Right atrium auricular region (tissue), 2 donors: ENCODE measurements around the gene PTPRD. TPM values are rescaled to one million over a fixed set of nuclear protein-coding genes. Genes with fewer than 3 reads are reported as not detected.

ENCODE experiments used
- DNase-seq: peaks from one replicate; pipeline ENCODE4 v3.0.0-alpha.2; 2019; ENCODE audit warnings: low spot score
- H3K27ac ChIP-seq, 2 donors: fragments of 200-600 bp; sonication (generic); 1 replicate in 1 of 2; 2 replicates in 1 of 2; pipeline ENCODE4 v1.5.1; 2016 to 2019
- H3K27me3 ChIP-seq, 2 donors: fragments of 200-600 bp; sonication (generic); one replicate each; pipeline versions ENCODE4 v1.5.1 to v1.6.0; 2017 to 2019
- H3K36me3 ChIP-seq: fragments of 200-600 bp; sonication (generic); one replicate; pipeline ENCODE4 v1.5.1; 2016
- H3K4me1 ChIP-seq, 2 donors: fragments of 200-600 bp; sonication (generic); one replicate each; pipeline versions ENCODE4 v1.5.1 to v1.6.0; 2017 to 2019
- H3K4me3 ChIP-seq, 2 donors: fragments of 200-600 bp; sonication (generic); 1 replicate in 1 of 2; 2 replicates in 1 of 2; pipeline ENCODE4 v1.5.1; 2017 to 2019; ENCODE audit warnings: mild to moderate bottlenecking in 1 of 2, moderate library complexity in 1 of 2
- H3K9me3 ChIP-seq, 2 donors: fragments of 200-600 bp; sonication (generic); one replicate each; pipeline ENCODE4 v1.5.1; 2019
- total RNA-seq, 2 donors: library from RNA; depleted of rRNA; stranded (reverse); fragments of >200 nt; gene quantifications; one replicate each; pipeline ENCODE4 v1.1.0, GENCODE V29; 2016
- TF ChIP-seq, protein P1 (sequence below), 2 donors: fragments of 200-600 bp; sonication (generic); IDR thresholded peaks; one replicate each; pipeline ENCODE4 v1.5.1; 2019; ENCODE audit warnings: antibody characterized with exemption in 2 of 2

PTPRD gene
- total RNA-seq, 2 donors from 2014 or later = 5.5 to 6.6 TPM

DNA sequence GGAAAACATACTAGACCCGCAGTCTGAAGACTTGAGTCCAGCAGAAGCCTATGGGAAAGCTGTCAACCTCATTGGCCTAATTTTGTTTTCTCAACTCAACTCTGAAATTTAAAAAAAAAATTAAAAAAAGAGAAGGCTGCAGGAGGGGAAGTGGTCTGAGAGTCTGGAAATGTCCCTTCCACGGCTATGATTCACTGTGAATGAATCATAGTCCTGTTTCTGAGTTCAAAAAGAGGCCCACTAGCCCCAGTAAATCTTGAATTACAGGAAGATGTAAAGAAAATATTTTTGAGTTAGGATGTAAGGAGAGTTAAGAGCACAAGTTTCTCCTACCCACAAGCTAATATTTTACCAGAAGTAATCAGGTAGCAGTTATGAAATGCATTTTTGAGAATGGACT lies 2247.8 kb downstream of the PTPRD start:
- H3K27ac ChIP-seq = no peak overlapping the region

DNA sequence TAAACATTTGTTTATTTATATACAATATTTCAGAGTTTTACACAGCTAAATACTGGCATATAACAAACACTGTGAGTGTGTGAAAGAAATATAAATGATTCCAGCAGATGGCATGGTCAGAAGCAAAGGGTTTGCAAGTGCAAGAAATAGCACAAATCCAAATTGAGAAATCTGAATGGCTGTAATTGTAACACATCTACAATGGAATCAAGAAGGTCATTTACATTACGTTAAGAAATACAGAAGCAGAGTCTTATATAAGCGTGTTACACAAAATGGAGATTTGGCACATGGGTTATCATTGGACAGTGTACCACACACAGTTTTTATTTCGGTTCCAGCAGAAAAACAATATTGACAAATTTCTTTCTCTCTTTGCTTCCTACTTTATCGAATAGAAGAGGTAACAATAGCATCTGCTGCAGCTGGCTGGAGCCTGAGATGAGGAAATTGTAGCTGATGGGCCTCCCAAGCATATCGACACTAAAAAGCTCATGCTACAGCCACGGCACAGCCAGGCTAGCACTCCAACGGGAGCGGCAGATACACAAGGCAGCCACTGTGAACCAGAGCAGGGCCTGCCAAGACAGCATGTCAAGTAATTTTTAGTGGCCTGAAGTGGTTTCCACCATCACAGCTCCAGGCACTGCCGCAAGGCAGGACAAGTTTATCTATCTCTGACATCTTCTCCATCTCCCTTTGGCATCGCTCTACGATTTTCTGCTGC lies 2248.6 kb downstream of the PTPRD start:
- H3K36me3 ChIP-seq = no peaks in the 10 kb centered on the region
- H3K4me1 ChIP-seq = no peaks in the 10 kb centered on the region
- no peaks in the 10 kb centered on the region for H3K9me3 ChIP-seq
- H3K27ac ChIP-seq = no peak overlapping the region
- H3K27me3 ChIP-seq = no peaks in the 10 kb centered on the region
- H3K4me3 ChIP-seq = no peak overlapping the region
- no peak for DNase-seq
- TF ChIP-seq, protein P1, sequence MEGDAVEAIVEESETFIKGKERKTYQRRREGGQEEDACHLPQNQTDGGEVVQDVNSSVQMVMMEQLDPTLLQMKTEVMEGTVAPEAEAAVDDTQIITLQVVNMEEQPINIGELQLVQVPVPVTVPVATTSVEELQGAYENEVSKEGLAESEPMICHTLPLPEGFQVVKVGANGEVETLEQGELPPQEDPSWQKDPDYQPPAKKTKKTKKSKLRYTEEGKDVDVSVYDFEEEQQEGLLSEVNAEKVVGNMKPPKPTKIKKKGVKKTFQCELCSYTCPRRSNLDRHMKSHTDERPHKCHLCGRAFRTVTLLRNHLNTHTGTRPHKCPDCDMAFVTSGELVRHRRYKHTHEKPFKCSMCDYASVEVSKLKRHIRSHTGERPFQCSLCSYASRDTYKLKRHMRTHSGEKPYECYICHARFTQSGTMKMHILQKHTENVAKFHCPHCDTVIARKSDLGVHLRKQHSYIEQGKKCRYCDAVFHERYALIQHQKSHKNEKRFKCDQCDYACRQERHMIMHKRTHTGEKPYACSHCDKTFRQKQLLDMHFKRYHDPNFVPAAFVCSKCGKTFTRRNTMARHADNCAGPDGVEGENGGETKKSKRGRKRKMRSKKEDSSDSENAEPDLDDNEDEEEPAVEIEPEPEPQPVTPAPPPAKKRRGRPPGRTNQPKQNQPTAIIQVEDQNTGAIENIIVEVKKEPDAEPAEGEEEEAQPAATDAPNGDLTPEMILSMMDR (IDR thresholded peaks at IDR 0.05) = no peak

More for the DNA sequence above, 2247.8 kb downstream of the PTPRD start:
- DNase-seq = no peak
- TF ChIP-seq, protein P1 (IDR thresholded peaks at IDR 0.05) = no peak
- Histone ChIP-seq H3K9me3 (no peaks in the 10 kb centered on the region), H3K4me1 (no peaks in the 10 kb centered on the region), H3K36me3 (no peaks in the 10 kb centered on the region), H3K4me3 (no peak overlapping the region), H3K27me3 (no peaks in the 10 kb centered on the region)

DNA sequence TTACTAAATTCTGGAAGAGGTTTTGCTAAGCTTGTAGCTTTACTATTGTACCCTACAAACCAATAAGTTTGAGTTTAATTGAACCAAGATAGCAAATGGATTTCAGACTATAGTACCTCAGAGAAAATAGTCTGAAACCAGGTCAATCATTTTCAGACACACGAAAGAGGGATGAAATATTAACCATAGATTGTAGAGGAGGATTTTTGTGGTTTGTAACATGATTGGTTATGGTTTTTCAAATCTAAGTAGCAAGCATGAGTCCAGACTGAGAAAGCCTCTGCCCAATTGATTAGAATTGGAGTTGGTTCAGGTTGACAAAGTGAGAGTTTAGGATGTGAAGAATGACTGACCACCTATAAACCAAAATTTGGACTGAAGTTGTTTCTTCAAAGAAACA lies 2250.6 kb downstream of the PTPRD start:
- Histone ChIP-seq H3K27me3 (no peaks in the 10 kb centered on the region), H3K27ac (no peak overlapping the region), H3K4me1 (no peaks in the 10 kb centered on the region), H3K9me3 (no peaks in the 10 kb centered on the region), H3K4me3 (no peak overlapping the region), H3K36me3 (no peaks in the 10 kb centered on the region)
- no peak for DNase-seq
- TF ChIP-seq, protein P1 (IDR thresholded peaks at IDR 0.05) = no peak

DNA sequence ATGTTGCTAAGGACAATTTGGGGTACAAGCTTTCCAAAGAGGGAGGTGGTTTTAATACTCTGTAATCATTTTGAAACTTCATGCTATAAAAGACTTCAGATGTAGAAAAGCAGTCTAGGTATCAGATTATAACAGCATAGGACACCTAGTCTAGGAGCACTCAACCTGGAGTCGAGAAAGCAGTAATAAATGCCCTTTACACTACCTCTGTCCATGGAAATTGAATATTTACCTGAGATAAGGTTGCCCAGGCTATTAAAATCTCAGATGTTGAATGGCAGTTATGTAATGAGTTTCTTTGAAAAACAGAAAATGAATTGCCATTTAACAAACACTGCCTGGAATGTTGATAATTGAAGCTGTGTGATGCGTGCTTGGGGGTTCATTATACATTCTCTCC lies 2251.4 kb downstream of the PTPRD start:
- Histone ChIP-seq H3K4me3 (no peak overlapping the region), H3K36me3 (no peaks in the 10 kb centered on the region), H3K4me1 (no peaks in the 10 kb centered on the region), H3K27ac (no peak overlapping the region), H3K27me3 (no peaks in the 10 kb centered on the region), H3K9me3 (no peaks in the 10 kb centered on the region)
- DNase-seq = no peak
- TF ChIP-seq, protein P1 (IDR thresholded peaks at IDR 0.05) = no peak

DNA sequence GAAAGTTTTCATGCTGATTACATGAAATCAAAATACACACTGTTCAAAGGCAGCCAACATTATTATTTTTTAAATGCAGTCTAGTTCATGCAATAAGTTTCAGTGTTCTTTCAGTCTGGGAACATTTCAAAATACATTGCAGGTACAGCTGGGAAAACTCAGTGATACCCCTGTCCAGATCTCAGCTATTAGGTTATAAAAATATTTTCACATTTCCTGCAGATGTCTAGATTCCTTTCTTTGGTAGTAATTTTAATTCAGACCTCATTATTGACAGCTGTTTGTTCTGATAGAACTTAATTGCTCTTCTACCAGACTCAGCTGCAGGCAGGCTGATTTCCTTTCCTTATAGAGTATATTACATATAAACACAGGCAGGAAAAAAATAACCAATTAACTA lies 2256.4 kb downstream of the PTPRD start:
- TF ChIP-seq, protein P1 (IDR thresholded peaks at IDR 0.05) = no peak
- Histone ChIP-seq H3K4me1 (no peaks in the 10 kb centered on the region), H3K9me3 (no peaks in the 10 kb centered on the region), H3K27me3 (no peaks in the 10 kb centered on the region), H3K4me3 (no peak overlapping the region), H3K27ac (no peak overlapping the region), H3K36me3 (no peaks in the 10 kb centered on the region)
- no peak for DNase-seq

DNA sequence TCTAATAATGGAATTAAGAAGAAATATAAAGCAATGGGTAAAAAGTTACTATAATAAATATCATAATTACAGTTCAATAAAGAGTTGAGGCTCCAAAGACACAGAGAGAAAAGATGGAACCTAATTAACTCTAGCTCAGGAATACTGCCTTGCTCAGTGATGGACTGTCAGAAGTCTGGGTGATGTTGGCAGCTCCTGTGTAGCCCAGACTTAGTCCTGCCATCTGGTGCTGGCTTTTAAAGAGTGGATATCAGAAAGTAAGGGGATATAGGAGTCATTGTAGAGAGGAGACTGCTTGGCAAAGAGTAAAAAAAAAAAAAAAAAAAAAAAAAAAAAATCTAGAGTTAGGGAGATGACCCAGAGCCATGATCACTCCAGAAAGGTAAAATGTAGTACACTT lies 2261.4 kb downstream of the PTPRD start:
- TF ChIP-seq, protein P1 (IDR thresholded peaks at IDR 0.05) = no peak
- Histone ChIP-seq H3K4me3 (no peak overlapping the region), H3K36me3 (no peaks in the 10 kb centered on the region), H3K27ac (no peak overlapping the region), H3K4me1 (no peaks in the 10 kb centered on the region), H3K9me3 (no peaks in the 10 kb centered on the region), H3K27me3 (no peaks in the 10 kb centered on the region)
- DNase-seq = no peak
